ENCODE results near the gene TRUB1.
A peak's percentile ranks its signal among the peaks of the same experiment; 100 is the strongest.

The TRUB1 gene

GRCh38 chr10:114912470-114912859 is 25.5 kb upstream of the TRUB1 start:
- no peak for DNase-seq (ENCODE audit: low read depth in 2 of 2)
- TF ChIP-seq, protein P1, sequence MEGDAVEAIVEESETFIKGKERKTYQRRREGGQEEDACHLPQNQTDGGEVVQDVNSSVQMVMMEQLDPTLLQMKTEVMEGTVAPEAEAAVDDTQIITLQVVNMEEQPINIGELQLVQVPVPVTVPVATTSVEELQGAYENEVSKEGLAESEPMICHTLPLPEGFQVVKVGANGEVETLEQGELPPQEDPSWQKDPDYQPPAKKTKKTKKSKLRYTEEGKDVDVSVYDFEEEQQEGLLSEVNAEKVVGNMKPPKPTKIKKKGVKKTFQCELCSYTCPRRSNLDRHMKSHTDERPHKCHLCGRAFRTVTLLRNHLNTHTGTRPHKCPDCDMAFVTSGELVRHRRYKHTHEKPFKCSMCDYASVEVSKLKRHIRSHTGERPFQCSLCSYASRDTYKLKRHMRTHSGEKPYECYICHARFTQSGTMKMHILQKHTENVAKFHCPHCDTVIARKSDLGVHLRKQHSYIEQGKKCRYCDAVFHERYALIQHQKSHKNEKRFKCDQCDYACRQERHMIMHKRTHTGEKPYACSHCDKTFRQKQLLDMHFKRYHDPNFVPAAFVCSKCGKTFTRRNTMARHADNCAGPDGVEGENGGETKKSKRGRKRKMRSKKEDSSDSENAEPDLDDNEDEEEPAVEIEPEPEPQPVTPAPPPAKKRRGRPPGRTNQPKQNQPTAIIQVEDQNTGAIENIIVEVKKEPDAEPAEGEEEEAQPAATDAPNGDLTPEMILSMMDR (IDR thresholded peaks at IDR 0.05; ENCODE audit: low read depth, low read length), result no peak

DNA sequence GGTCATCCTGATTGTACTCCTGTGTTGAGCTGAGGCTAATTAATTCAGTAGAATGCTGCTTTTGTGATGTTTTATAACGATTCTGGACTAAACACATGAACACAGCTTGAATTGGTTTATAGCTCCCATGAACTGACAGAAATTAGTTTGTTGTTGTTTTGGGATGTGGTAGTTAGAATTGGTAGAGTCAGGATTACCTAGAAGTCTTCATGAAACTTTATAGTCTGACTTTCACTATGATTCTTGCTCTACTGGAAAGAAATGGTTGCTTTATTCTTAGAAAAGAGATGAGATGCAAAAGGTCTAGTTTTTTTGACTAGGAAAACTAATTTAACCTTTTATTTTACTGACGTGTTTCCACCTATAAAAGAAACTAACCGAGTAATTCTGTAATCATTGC is 23.4 kb upstream of the TRUB1 start:
- TF ChIP-seq, protein P1 (IDR thresholded peaks at IDR 0.05; ENCODE audit: low read depth, low read length), result no peak
- DNase-seq (ENCODE audit: low read depth in 2 of 2), result no peak

More at GRCh38 chr10:114912470-114912859, 25.5 kb upstream of the TRUB1 start:
- H3K4me3 ChIP-seq (replicated peaks in 1 of 2; ENCODE audit: low read depth in 2 of 2, low read length in 2 of 2), result no peak overlapping the region

DNA sequence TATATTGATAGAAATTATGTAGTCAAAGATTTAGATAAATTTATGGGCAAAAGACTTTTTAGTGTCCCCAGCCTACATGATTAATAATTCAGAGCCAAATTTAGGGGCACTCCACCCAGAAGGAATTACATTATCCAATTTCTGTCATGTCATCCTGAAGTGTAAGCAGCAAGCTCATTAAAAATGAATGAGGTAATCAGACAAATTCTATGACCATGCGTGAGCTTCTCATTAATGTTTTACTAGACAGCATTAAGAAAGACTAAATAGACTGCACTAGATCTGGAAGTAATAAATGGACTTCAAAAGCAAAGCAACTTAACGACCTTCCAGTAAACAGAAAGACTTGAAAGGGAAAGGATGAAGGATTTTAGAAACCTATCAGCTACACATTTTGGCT is 22.7 kb upstream of the TRUB1 start:
- TF ChIP-seq, protein P1 (IDR thresholded peaks at IDR 0.05; ENCODE audit: low read depth, low read length), result no peak
- no peak for DNase-seq (ENCODE audit: low read depth in 2 of 2)
- H3K4me3 ChIP-seq (replicated peaks in 1 of 2; ENCODE audit: low read depth in 2 of 2, low read length in 2 of 2), result no peak overlapping the region

More for the DNA sequence above, 23.4 kb upstream of the TRUB1 start:
- H3K4me3 ChIP-seq (replicated peaks in 1 of 2; ENCODE audit: low read depth in 2 of 2, low read length in 2 of 2), result no peak overlapping the region

DNA sequence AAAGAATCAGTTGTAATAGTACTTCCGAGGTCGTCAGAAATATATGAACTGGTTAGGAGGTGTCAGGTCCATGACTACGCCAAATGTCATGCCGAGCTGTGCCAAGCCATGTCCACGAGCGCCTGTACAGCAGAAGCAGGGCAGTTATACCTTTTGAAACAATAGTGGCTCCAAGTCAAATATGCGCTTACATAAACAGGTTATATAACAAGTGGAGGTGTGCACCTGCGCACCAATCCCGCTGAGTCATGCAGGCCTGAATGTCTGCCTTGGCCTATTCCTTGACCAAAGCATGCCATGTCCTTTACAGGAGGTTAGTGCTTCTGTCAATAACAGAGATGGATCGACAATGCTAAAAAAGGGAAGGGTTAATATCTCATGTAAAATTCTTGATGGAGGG is 21.3 kb upstream of the TRUB1 start:
- no peak for DNase-seq (ENCODE audit: low read depth in 2 of 2)
- TF ChIP-seq, protein P1 (IDR thresholded peaks at IDR 0.05; ENCODE audit: low read depth, low read length), result no peak
- H3K4me3 ChIP-seq (replicated peaks in 1 of 2; ENCODE audit: low read depth in 2 of 2, low read length in 2 of 2), result no peak overlapping the region

GRCh38 chr10:114917459-114917858 is 20.5 kb upstream of the TRUB1 start:
- DNase-seq (ENCODE audit: low read depth in 2 of 2), result no peak
- no peak overlapping the region for H3K4me3 ChIP-seq (replicated peaks in 1 of 2; ENCODE audit: low read depth in 2 of 2, low read length in 2 of 2)
- TF ChIP-seq, protein P1 (IDR thresholded peaks at IDR 0.05; ENCODE audit: low read depth, low read length), result no peak

DNA sequence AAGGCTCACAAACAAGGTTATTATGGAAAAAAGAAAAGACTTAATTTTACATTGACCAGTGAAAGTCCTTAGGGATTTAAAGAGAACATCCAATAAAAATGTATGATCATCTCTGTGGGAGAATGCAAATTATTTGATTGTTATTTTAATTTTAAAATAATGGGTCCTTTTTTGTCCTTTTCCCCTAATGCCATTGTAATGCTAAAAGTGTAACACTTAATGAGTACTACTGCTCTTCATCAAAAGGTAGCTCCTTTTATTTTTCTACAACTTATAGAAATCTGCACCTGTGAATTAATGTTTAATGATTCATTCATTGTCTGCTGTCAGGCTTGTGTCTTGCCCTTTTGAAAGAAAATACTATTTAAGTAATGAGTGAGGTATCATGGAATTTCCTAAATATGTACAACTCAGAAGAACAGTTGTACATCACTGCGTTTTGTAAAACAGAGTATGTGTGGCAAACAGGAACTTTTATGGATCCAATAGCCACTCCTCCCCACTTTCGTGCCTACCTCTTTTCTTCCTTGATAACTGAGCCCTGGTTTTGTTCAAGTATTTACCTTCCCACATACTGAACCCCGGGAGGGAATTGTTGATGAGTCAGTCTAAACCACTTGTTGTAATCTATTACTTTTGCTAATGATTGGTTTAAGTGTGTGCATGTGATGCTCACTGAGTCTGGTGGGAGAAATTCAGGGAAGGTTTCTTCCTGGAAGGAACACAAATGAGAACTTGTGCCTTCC is 19.9 kb upstream of the TRUB1 start:
- TF ChIP-seq, protein P1 (IDR thresholded peaks at IDR 0.05; ENCODE audit: low read depth, low read length), result no peak
- H3K4me3 ChIP-seq (replicated peaks in 1 of 2; ENCODE audit: low read depth in 2 of 2, low read length in 2 of 2), result no peak overlapping the region
- peak in 1 of 2 donors; percentile 35 for DNase-seq (ENCODE audit: low read depth in 2 of 2)

- DNase-seq (ENCODE audit: low read depth in 2 of 2), result no peak
- no peak overlapping the region for H3K4me3 ChIP-seq (replicated peaks in 1 of 2; ENCODE audit: low read depth in 2 of 2, low read length in 2 of 2)
- TF ChIP-seq, protein P1 (IDR thresholded peaks at IDR 0.05; ENCODE audit: low read depth, low read length), result no peak
These were observed 17.5 kb upstream of the TRUB1 start for GRCh38 chr10:114920459-114920858.
